IPS-NIHi7 (cell line): ENCODE data around the gene TTF2.

Source experiments
- DNase-seq: peaks from one replicate; pipeline ENCODE4 v3.0.0; 2012; ENCODE audit warnings: mixed read lengths; ENCODE audit errors: extremely low spot score

TTF2 gene

DNA sequence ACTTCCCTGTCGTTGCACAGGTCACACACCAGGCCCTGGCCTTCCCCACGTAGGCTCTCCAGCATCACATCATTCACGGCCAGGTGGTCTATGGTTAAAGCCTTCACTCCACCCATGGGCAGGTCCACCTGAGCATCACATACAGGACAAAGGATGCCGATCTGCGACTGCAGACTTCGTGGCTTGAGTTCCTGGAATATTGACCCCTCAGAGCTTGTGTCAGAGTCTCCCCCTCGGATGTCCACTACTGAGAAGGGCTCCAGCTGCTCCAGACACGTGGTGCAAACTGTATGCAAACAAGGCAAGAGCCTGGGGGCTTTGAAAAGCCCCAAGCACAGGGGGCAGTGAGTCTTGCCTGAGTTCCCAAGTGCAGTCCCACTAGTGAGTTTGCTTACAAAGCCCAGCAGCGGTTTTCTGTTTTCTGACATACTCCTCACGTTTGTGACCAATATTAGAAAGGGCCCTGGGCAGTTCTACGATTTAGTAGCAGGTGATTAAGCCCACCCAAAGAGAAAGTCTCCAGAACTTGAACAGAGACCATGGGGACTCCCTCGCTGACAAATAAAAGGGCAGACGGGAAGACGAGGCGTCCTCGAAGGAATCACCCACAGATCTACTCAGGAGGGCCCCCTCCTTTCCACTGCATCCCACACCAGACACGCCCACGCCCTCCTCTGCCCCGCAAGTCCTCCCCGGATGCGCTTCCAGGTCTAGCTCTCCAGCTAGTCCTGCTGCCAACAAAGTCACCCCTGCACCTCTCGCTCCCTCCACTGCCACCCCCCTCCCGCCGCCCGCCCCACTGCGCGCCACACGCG is 60.9 kb downstream of the TTF2 start:
- DNase-seq: peak; percentile 50

DNA sequence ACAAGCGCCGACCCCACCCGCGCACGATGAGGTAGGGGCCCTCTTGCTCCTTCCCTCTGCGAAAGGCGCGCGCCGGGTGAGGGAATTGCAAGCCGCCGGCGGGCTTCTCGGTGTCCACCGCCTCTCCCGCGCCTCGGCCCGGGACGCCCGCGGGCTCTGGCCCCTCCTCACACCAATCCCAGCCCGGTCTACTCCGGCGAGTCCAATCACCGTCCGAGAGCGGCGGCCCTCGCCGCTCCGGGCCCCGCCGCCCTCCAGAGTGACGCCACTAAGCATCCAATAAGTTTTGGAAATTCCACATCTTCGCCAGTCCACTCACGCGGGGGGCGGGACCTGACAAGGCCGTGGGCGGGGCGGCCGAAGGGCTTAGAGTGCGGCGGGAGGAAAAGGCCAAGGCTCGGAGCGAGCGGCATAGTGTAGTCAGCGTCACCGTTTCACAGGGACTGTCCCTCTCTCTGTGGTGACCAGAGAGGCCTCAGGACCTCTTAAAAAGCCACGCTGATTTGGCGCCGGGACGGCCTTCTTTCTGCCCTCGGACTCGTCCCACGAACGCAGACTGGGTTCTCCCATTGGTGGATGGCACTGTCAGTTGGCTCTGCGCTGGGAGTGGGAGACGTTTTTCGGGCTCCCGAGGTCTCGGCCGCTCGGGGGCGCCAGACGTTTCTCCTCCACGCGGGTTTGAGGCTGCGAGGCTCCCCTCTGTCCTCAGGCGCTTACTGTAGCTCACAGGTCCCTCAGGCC is 61.6 kb downstream of the TTF2 start, which contains the start of gene TRIM45:
Gene TRIM45 (minus strand): TSS at position 161 of the 741 bp plus-strand sequence. CDS start 548 bp downstream, outside the sequence.
- DNase-seq: peak; percentile 95

DNA sequence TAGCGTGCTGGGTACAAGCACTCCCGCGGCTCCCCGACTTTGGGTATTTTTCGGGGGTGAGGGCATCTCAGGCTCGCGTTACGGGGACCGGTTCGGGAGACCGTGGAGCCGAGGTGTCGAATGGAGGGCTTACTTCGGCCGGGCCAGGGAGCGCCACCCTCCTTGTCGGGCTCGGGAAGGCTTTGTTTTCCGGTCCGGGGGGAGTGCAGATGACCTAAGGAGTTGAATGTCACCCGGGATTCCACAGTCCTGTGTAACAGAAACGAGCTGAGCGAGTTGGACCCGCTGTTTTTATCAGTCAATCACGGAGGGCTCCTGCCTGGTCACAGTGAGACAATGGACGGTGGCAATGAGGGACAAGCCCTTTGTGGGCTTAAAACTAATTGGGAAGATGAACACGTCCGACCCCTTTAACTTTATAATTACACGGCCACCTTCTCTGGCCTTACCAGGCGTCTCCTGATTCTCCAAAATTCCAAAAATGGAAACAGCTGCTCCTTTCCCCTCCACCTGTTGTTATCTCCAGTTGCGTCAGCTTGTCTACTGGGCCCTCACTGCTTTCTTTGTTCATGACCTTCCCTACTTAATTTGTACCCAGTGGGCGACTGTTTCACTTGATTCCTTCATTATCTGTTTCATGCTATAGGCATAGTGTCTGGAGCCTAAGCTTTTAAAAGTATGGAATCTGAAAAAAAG is 62.4 kb downstream of the TTF2 start:
- DNase-seq: no peak

DNA sequence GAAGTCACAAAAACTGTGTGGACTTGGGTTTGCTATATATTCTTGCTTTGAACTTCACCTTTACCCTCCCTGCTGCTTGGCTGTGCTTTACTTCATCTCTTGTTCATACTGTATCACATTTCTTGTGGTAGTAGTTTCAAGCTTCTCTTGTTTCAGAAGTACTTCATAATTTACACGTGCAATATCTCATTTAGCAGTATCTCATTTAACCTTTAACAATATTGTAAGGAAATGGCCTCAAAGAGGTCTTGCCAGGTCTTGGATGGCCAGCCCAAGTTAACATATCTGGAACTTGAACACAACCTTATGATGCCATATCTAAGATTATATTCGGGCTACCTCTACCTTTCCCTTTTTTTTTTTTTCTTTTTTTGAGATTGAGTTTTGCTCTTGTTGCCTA is 63.1 kb downstream of the TTF2 start:
- no peak for DNase-seq

DNA sequence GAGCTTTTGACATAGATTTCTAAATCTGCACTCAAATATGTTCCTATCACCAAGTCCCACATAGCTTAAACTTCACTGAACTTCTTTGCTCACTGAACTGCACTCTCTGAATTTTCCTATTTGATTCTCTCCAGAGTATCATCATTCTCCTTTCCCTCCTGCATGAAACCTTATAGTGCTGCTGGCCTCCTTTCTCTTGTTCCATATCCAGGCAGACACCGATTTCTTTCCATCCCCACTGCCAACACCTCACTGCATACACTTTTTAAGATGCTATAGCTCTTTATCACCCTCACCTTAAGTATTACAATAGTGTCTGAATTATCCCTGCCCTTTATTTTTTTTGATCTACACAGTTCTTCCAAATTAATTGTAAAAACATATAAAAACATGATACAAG is 64.5 kb downstream of the TTF2 start:
- DNase-seq: no peak

DNA sequence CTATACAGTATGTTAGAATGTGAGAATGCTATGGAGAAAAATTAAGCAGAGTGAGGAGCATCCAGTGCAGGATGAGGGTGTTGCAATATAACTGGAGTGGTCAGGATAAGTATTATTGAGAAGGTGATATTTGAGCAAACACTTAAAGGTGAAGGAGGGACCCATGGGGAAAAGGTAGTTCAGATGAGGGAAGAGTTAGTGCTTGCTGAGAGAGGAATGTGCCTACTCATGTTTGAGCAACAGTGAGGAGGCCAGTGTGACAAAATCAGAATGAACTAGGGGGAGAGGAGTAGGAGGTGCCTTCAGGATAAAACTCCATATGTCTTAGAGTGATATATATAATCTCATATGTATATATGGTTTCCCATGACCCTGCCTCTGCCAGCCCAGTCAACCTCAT is 67.7 kb downstream of the TTF2 start:
- no peak for DNase-seq

DNA sequence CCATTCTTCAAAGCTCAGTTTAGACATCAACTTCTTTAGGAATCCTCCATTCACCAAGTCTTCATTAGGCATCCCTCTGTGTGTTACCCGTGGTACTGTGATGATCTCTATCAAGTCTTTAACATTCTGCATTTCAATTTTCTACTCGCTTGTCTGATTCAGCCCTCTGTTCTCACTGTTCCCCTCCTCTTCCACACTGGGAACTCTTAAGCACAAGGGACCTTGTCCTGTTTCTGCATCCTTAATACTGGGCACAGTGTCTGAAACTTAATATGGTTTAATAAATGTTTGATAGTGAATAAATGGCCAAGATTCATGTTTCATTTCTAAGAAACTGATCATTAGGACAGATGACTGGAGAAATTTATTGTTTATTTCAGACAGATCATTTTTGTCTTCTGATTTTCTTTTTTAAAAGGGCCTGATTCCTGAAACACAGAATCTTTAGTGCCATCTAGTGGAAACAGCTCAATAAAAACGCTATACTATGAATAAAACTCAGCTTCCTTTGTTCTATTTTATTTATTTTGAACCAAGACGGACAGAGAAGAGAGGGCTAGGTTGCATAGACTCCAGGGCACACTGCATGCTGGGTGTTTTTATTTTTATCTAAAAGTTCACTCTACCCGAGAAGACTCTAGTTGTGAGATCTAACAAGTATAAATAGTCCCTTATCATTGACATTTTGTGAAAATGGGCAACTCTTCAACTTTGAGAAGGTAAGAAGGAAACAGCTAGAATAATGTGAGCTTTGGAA is 68.4 kb downstream of the TTF2 start:
- DNase-seq: no peak

DNA sequence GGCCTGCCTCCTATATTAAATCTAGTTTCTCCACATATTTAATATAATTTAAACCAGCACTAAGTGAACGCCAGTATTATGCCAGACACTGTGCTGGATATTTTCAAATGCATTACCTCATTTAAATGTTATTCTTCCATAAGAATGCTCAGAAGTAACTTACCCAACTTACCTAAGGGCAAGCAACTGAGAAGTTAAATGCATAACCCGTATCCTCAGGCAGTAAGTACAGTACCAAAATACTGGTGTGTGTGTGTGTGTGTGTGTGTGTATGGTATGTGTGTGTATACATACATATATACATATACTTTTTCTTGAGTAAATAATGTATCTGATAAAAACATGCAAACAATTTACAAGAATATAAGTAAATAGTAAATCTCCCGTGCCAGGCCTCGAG is 70.4 kb downstream of the TTF2 start:
- no peak for DNase-seq

DNA sequence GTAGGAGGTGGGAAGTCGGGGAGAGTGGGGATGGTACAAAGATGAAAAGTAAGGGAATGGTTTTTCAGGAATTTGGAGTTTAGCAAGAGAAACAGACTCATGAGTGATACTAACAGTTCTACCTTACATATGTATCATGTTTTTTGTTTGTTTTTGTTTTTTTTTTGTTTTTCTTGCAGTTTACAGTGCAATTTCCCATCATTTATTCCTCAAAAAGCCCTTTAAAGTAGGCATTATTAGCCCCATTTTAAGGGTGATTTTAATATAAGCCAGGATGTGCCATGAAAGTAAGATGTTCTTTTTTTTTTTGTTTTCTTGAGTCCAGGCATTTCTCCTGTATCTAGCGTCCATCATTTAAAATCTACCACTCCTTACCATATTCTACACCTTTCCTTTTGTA is 75.2 kb downstream of the TTF2 start:
- no peak for DNase-seq

DNA sequence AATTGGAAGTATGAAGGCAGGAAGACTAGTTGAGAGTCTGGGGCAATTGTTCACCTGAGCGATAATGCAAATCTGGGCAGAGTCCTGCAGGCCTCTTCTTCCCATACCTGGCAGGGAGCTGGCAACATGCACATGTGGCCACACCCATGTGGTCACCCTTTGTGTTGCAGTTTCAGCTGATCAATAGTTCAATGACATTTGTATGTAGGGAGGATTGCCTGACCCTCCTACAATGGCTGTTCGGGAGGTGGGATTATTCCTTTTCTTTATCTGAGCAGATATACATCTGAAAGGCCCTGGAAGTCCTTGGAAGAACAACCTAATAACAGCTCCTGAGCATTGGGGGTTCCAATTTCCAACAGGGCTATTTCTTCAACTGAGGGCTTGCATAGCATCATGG is 76.6 kb downstream of the TTF2 start:
- no peak for DNase-seq

DNA sequence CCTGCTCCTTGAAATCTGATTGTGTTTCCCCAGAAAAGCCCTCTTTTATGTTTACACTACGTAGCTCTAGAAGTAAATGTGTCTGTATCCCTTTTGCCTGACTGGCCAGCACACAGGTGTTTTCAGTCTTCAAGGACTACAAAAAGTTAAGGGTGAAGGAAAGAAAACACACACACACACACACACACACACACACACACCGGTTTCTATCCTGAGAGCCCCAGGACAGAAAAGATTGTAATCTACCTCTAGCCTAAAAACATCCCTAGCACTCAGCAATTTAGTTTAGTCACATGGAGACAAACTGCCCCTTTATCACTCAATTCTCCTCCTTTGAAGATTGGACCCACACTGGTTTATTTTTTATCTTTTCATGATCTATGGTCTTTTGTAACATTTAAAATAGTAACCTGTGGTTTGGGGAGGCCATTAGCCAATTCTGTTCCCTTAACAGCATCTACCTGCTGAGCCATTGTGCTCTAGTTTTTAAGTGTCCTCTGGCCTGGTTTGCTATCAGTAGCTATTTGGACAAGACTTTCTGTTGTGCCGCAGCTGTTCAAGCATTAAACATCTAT is 77.2 kb downstream of the TTF2 start:
- no peak for DNase-seq

DNA sequence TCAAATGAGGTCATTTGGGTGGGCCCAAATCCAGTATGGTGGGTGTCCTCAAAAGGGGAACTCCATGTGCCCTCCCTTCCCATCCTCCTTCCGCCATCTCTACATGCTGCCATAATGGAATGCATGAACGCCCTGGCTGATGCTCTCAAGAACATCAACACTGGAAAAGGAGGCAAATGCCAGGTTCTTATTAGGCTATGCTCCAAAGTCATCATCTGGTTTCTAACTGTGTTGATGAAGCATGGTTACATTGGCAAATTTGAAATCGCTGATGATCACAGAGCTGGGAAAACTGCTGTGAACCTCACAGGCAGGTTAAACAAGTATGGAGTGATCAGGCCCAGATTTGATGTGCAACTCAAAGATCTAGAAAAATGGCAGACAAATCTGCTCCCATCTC is 78.0 kb downstream of the TTF2 start:
- no peak for DNase-seq

DNA sequence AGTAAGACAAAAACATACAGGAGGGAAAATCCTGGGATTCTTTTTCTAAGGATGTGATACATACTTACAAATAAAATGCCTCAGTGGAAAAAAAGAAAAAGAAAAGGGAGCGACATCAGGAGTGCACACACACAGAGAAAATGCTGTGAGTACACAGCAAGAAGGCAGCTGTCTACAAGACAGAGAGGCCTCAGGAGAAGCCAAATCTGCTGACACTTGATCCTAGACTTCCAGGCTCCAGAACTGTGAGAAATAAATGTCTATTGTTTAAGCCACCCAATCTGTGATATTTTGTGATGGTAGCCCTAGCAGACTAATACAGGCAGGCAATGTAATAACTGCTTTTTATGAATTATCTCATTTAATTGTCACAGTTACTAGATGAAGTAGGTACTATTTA is 78.4 kb downstream of the TTF2 start:
- DNase-seq: no peak

DNA sequence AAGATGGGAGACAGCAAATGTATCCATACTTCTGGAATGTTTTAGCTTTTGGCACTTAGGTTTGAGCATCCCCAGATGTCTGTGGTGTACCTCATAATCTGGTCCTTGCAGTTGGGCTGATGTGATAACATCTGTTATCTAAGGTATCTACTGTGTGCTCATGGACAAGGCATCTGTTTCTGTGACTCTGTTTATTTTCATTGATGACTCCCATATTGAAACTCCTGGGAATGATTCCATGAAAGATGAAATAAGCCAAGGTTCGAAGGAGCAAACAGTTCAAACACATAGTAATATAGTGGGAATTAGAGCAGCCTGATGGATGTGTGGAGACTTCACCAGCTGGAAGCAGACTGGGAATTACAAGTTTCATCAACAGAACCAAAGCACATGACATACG is 82.1 kb downstream of the TTF2 start:
- no peak for DNase-seq

DNA sequence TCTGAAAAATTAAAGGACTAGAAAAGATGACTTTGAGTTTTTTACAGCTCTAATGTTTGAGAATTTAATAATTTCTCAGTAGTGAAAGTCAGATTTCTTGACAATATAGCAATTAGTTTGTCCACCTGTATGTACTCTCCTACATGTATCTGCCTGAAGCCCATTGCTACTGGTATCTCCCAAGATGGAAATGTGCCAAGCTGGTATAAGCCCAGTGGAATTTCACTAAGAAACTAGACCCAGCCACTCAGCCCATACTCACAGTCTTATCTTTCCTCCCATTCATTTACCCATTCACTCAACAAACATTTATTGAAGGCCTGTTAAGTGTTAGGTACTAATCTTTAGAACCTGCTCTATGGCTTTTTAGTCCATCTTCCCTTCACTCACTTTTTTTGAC is 83.0 kb downstream of the TTF2 start:
- no peak for DNase-seq

DNA sequence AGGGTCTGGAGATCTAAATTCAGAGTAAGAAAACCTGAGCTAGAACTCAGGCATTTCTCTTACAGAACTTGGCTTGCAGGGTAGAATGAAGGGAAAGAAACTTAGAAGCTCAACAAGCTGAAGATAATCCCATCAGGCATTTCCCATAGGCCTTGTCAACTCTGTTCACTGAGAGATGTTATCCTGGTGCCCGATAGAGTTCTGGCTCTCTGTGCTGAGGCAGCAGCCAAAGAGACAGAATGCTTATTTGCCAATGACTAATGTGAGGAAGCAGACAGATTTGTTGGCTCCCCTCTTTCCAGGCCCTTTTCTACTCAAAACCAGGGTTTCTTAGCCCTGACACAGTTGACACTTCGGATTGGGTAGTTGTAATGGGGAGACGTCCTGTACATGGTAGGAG is 83.7 kb downstream of the TTF2 start:
- no peak for DNase-seq

DNA sequence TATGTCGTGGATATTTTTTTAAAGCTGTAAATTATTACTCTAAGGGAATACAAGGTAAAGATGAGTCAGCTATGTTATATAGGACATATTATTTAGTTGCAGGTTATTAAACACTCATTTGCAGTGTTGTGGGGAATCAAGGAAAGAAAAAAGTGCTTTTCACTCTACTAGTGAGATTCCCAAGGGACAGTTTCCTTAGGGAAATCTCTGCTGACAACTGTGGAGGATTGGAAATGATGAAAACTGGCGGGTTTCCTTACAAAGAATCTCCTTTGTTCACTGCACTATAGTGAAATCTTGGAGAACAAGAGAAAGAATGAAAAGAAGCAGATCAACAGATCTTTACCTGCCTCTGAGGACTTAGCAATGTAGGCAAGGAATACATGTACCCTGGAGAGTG is 85.9 kb downstream of the TTF2 start:
- DNase-seq: no peak

DNA sequence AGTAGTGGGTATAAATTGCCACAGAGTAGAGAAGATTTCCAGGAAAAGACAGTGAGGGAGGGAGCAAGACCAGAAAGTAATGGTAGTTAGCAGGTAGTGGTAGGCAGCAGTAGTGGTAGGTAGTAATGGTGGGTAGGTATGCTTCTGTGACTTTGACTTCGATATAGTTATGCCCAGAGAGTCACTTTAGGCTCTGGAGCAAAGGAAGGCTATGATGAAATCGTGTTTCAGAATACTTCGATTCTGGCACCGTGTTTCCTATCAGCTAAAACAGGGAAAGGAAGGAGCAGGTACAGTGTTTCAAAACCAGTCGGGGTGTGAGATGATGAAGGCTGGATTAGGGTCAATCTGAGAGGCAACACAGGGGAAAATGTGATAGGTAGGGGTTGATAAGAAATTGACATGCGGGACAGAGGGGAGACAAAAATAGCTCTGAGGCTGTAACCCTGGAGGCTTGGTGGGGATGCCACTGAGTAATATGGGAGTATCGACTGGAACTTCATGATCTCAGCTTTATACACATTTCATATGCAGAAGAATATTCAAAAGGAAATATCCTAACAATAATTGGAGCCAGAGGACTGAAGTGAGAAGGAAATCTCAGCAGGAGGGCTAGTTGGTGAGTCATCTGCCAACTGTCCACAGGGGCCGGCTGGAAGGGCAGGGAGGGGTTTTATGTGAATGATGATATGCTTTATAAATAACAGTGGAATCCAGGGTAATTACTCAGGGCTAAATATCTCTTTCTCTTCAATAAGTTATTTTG is 86.6 kb downstream of the TTF2 start:
- peak; percentile 35 for DNase-seq

DNA sequence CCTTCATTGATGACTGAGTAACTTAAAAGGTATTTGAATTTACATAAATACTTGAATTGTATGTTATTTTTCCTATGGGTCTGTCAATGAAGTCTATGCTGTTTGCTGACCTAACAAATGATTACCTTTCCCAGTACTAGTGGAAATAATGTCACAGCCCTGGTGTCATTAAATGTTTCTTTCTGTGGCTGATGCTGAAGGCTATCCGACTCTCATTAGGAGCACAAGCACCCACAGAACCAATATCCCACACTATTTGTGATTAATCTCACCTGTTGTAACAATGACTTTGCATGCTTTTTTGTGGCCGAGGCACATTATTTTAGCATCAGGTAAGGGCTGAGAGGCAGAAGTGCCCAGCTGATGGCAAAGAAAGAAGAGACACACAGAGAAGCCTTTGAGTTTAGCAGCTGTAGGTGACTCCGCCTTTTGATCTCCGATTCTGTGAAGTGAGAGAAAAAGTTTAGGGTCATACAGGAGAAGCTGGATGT is 87.3 kb downstream of the TTF2 start:
- DNase-seq: no peak

DNA sequence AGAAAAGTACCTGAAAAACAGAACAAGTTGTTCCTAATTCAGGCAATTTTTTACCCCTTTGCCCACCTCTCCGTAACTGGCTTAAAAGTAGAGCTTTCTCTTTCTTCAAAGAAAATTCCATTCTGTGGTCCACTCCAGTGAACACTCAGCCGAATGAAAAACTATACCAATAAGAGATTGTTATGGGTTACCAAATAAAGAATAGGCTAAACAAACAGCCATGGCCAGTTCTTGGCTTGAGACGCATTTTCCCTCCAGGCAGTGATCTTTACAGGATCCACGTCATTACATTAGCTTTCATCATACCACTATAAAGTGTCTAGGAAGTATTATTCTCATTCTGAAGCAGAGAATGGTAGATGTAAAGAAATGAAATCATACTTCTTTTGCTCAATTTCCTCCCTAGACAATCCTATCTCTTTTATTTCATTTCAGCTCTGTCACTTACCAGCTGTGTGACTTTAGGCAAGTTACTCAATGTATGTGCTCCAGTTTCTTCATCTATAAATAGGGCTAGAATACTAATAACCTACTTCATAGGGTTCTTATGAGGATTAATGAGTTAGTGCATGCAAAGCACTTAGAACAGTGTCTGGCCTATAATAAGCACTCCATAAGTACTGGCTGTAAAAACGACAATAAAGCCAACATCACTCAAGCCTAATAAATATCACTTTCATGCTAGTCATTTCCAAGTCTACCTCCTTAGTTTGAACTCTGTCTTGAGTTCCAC is 87.9 kb downstream of the TTF2 start:
- no peak for DNase-seq
